Measurements from ENCODE around the gene LAMTOR4. TPM values are rescaled to one million over a fixed set of nuclear protein-coding genes. Genes with fewer than 3 reads are reported as not detected.
A peak's percentile ranks its signal among the peaks of the same experiment; 100 is the strongest.

LAMTOR4 gene
- total RNA-seq, 4 donors from 2014 or later, result 97.6 to 141 (median 127) TPM

- H3K9me3 ChIP-seq, result no peaks in the 10 kb centered on the region
- ATAC-seq (peak; percentile 69 to 76), DNase-seq (peak; percentile 45 to 63)
- peak overlapping the region; percentile 80 to 94 (median 88) for H3K4me3 ChIP-seq
- H3K27ac ChIP-seq, result peak overlapping the region; percentile 86 to 90 (median 87)
- H3K4me1 ChIP-seq, result peaks cover 17 to 19% of the 10 kb centered on the region in 2 donors
- no peaks in the 10 kb centered on the region for H3K27me3 ChIP-seq
- intact Hi-C loops (cut with DNase I; ENCODE audit: low total_unique reads) (loop anchor here (1.0 to 10.0 kb wide), 4 partner anchors 7 to 105 kb away; partner anchors contain the start of genes AP4M1, LAMTOR4, MCM7 and ZKSCAN1), in situ Hi-C loops (cut with MboI; ENCODE audit: low sequenced_read_pairs in 4 of 4) (loop anchor here in 1 of 4 donors (10.0 kb wide), 1 partner anchor 125 kb away; no protein-coding TSS in a partner anchor)
- H3K36me3 ChIP-seq, result no peaks in the 10 kb centered on the region
- no peak for TF ChIP-seq POLR2A (IDR thresholded peaks at IDR 0.05)
- no peak for TF ChIP-seq CTCF (IDR thresholded peaks at IDR 0.05 in 4 of 5, conservative IDR thresholded peaks at IDR 0.05 in 1 of 5)
Measured at GRCh38 chr7:100119970-100120732, 28.6 kb upstream of the LAMTOR4 start.

- DNase-seq, result no peak
- H3K27ac ChIP-seq, result peak overlapping the region in 2 of 4 donors; percentile 88 to 90
- no peaks in the 10 kb centered on the region for H3K27me3 ChIP-seq
- intact Hi-C loops (cut with DNase I; ENCODE audit: low total_unique reads) (loop anchor here (10.0 kb wide), 1 partner anchor 106 kb away; the partner anchor contains the start of gene ZKSCAN1), in situ Hi-C loops (cut with MboI; ENCODE audit: low sequenced_read_pairs in 4 of 4) (loop anchor here in 1 of 4 donors (10.0 kb wide), 1 partner anchor 126 kb away; no protein-coding TSS in a partner anchor)
- peaks cover 20 to 24% of the 10 kb centered on the region in 2 donors for H3K4me1 ChIP-seq
- no peaks in the 10 kb centered on the region for H3K36me3 ChIP-seq
- TF ChIP-seq POLR2A (IDR thresholded peaks at IDR 0.05), result no peak
- TF ChIP-seq CTCF (IDR thresholded peaks at IDR 0.05 in 4 of 5, conservative IDR thresholded peaks at IDR 0.05 in 1 of 5), result no peak
- ATAC-seq, result no peak
- H3K4me3 ChIP-seq, result peak overlapping the region in 1 of 4 donors; percentile 88
- no peaks in the 10 kb centered on the region for H3K9me3 ChIP-seq
Measured at GRCh38 chr7:100120733-100121036, 28.0 kb upstream of the LAMTOR4 start.

GRCh38 chr7:100122067-100122466 is 26.7 kb upstream of the LAMTOR4 start:
- in situ Hi-C loops (cut with MboI; ENCODE audit: low sequenced_read_pairs in 4 of 4) (loop anchor here in 1 of 4 donors (10.0 kb wide), 1 partner anchor 127 kb away; no protein-coding TSS in a partner anchor), intact Hi-C loops (cut with DNase I; ENCODE audit: low total_unique reads) (loop anchor here (10.0 kb wide), 1 partner anchor 107 kb away; the partner anchor contains the start of gene ZKSCAN1)
- Histone ChIP-seq H3K9me3 (no peaks in the 10 kb centered on the region), H3K27me3 (no peaks in the 10 kb centered on the region), H3K4me1 (peaks cover 28 to 32% of the 10 kb centered on the region in 2 donors), H3K27ac (no peak overlapping the region), H3K4me3 (no peak overlapping the region), H3K36me3 (no peaks in the 10 kb centered on the region)
- DNase-seq, result no peak
- TF ChIP-seq POLR2A (IDR thresholded peaks at IDR 0.05) (no peak), CTCF (IDR thresholded peaks at IDR 0.05 in 4 of 5, conservative IDR thresholded peaks at IDR 0.05 in 1 of 5) (no peak)
- no peak for ATAC-seq

GRCh38 chr7:100122568-100122967 is 26.1 kb upstream of the LAMTOR4 start:
- H3K4me1 ChIP-seq, result peaks cover 28 to 32% of the 10 kb centered on the region in 2 donors
- in situ Hi-C loops (cut with MboI; ENCODE audit: low sequenced_read_pairs in 4 of 4), result loop anchor here in 1 of 4 donors (10.0 kb wide), 1 partner anchor 128 kb away; no protein-coding TSS in a partner anchor
- H3K36me3 ChIP-seq, result no peaks in the 10 kb centered on the region
- H3K4me3 ChIP-seq, result no peak overlapping the region
- H3K27me3 ChIP-seq, result no peaks in the 10 kb centered on the region
- no peak for TF ChIP-seq CTCF (IDR thresholded peaks at IDR 0.05 in 4 of 5, conservative IDR thresholded peaks at IDR 0.05 in 1 of 5)
- no peaks in the 10 kb centered on the region for H3K9me3 ChIP-seq
- no peak for DNase-seq
- no peak overlapping the region for H3K27ac ChIP-seq
- intact Hi-C loops (cut with DNase I; ENCODE audit: low total_unique reads), result loop anchor here (10.0 kb wide), 1 partner anchor 108 kb away; the partner anchor contains the start of gene ZKSCAN1
- no peak for ATAC-seq
